Measurements from ENCODE around the gene FBXW12. TPM values are rescaled to one million over a fixed set of nuclear protein-coding genes. Genes with fewer than 3 reads are reported as not detected.
A peak's percentile ranks its signal among the peaks of the same experiment; 100 is the strongest.

Gene FBXW12
- total RNA-seq, 1 experiment from 2014 or later, result 2.0 TPM

DNA sequence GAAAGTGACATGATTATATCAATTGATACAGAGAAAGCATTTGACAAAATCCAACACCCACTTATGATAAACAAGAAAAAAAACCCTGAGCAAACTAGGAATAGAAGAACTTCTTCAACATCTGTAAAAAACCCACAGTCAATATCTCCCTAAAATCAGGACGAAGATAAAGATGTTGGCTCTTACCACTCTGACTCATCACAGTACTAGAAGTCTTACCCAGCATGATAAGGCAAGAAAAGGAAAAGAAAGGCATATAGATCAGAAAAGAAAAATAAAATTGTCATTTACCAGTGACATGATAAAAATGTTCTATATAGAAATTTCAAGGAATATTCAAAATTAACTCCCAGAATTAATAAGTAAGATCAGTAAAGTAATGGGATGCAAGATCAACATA lies 7.2 kb upstream of the FBXW12 start:
- ATAC-seq (no peak), DNase-seq (ENCODE audit: low spot score) (no peak)
- TF ChIP-seq ZNF263 (CRISPR knock-in tag; IDR thresholded peaks at IDR 0.05; ENCODE audit: low read depth) (no peak), IRF2 (CRISPR knock-in tag; IDR thresholded peaks at IDR 0.05; ENCODE audit: borderline replicate concordance, low read depth) (no peak)
- TF ChIP-seq, protein P1, sequence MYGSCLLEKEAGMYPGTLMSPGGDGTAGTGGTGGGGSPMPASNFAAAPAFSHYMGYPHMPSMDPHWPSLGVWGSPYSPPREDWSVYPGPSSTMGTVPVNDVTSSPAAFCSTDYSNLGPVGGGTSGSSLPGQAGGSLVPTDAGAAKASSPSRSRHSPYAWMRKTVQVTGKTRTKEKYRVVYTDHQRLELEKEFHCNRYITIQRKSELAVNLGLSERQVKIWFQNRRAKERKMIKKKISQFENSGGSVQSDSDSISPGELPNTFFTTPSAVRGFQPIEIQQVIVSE (CRISPR knock-in tag; IDR thresholded peaks at IDR 0.05; ENCODE audit: borderline replicate concordance), result no peak
- TF ChIP-seq, protein P2, sequence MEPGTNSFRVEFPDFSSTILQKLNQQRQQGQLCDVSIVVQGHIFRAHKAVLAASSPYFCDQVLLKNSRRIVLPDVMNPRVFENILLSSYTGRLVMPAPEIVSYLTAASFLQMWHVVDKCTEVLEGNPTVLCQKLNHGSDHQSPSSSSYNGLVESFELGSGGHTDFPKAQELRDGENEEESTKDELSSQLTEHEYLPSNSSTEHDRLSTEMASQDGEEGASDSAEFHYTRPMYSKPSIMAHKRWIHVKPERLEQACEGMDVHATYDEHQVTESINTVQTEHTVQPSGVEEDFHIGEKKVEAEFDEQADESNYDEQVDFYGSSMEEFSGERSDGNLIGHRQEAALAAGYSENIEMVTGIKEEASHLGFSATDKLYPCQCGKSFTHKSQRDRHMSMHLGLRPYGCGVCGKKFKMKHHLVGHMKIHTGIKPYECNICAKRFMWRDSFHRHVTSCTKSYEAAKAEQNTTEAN (CRISPR knock-in tag; IDR thresholded peaks at IDR 0.05), result no peak
- Mint-ChIP-seq H3K27ac (no peak overlapping the region), H3K4me3 (no peak overlapping the region), H3K4me1 (peaks cover 5% of the 10 kb centered on the region), H3K9me3 (peaks cover 40% of the 10 kb centered on the region), H3K36me3 (peaks cover 11% of the 10 kb centered on the region; the same call in 1 of the 2 replicates), H3K27me3 (ENCODE audit: low read depth) (peaks cover 27% of the 10 kb centered on the region)
- POLR2A ChIA-PET, result interaction anchor here (0.6 kb wide), 1 partner anchor 29 kb away, joined by 3 read pairs; no protein-coding TSS in a partner anchor
- CTCF ChIA-PET, result no interaction called here

DNA sequence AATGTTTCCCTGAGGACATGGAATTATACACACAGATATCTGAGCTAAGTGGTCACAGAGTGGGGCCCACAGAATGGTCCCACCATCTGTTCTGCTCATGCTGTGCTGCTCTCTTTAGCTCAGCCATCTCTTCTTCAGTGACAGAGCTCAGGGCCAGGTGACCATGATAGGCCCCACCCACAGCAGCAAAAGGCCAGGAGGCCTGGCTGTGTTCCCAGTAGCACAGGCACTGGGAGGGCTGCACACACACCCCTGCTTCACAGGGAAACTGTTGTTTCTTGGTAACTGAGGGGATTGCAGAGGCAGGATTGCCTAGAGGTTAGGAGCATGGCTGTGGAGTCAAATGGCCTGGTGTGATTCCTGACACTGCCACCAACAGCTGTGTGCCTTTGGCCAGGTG lies 4.8 kb upstream of the FBXW12 start:
- peaks cover 21% of the 10 kb centered on the region for H3K27me3 Mint-ChIP-seq (ENCODE audit: low read depth)
- ATAC-seq (peak; percentile 64), DNase-seq (ENCODE audit: low spot score) (no peak)
- ChIA-PET CTCF (interaction anchor here (0.7 to 2.7 kb wide), 4 partner anchors 10 to 172 kb away, joined by 3 to 9 read pairs (median 6); no protein-coding TSS in a partner anchor), POLR2A (no interaction called here)
- H3K27ac Mint-ChIP-seq, result no peak overlapping the region
- peaks cover 2% of the 10 kb centered on the region; the same call in 1 of the 2 replicates for H3K36me3 Mint-ChIP-seq
- H3K4me1 Mint-ChIP-seq, result peaks cover 13% of the 10 kb centered on the region
- H3K4me3 Mint-ChIP-seq, result no peak overlapping the region
- peaks cover 22% of the 10 kb centered on the region for H3K9me3 Mint-ChIP-seq
- TF ChIP-seq NR1H2 (CRISPR knock-in tag; IDR thresholded peaks at IDR 0.05) (no peak), OVOL2 (CRISPR knock-in tag; IDR thresholded peaks at IDR 0.05; ENCODE audit: borderline replicate concordance) (no peak), TEAD1 (CRISPR knock-in tag; IDR thresholded peaks at IDR 0.05) (no peak), ZNF138 (CRISPR knock-in tag; conservative IDR thresholded peaks at IDR 0.05) (no peak), ZBTB21 (CRISPR knock-in tag; IDR thresholded peaks at IDR 0.05; ENCODE audit: borderline replicate concordance) (no peak), JUN (CRISPR knock-in tag; IDR thresholded peaks at IDR 0.05) (no peak), IRF2 (CRISPR knock-in tag; IDR thresholded peaks at IDR 0.05; ENCODE audit: borderline replicate concordance, low read depth) (no peak), EMX1 (CRISPR knock-in tag; IDR thresholded peaks at IDR 0.05) (no peak), RELA (CRISPR knock-in tag; IDR thresholded peaks at IDR 0.05; ENCODE audit: borderline replicate concordance) (no peak), GTF2I (CRISPR knock-in tag; conservative IDR thresholded peaks at IDR 0.05) (no peak)
- TF ChIP-seq, protein P3, sequence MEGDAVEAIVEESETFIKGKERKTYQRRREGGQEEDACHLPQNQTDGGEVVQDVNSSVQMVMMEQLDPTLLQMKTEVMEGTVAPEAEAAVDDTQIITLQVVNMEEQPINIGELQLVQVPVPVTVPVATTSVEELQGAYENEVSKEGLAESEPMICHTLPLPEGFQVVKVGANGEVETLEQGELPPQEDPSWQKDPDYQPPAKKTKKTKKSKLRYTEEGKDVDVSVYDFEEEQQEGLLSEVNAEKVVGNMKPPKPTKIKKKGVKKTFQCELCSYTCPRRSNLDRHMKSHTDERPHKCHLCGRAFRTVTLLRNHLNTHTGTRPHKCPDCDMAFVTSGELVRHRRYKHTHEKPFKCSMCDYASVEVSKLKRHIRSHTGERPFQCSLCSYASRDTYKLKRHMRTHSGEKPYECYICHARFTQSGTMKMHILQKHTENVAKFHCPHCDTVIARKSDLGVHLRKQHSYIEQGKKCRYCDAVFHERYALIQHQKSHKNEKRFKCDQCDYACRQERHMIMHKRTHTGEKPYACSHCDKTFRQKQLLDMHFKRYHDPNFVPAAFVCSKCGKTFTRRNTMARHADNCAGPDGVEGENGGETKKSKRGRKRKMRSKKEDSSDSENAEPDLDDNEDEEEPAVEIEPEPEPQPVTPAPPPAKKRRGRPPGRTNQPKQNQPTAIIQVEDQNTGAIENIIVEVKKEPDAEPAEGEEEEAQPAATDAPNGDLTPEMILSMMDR (IDR thresholded peaks at IDR 0.05), result no peak
- TF ChIP-seq, protein P4, sequence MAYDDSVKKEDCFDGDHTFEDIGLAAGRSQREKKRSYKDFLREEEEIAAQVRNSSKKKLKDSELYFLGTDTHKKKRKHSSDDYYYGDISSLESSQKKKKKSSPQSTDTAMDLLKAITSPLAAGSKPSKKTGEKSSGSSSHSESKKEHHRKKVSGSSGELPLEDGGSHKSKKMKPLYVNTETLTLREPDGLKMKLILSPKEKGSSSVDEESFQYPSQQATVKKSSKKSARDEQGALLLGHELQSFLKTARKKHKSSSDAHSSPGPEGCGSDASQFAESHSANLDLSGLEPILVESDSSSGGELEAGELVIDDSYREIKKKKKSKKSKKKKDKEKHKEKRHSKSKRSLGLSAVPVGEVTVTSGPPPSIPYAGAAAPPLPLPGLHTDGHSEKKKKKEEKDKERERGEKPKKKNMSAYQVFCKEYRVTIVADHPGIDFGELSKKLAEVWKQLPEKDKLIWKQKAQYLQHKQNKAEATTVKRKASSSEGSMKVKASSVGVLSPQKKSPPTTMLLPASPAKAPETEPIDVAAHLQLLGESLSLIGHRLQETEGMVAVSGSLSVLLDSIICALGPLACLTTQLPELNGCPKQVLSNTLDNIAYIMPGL (CRISPR knock-in tag; IDR thresholded peaks at IDR 0.05), result no peak
- TF ChIP-seq, protein P5, sequence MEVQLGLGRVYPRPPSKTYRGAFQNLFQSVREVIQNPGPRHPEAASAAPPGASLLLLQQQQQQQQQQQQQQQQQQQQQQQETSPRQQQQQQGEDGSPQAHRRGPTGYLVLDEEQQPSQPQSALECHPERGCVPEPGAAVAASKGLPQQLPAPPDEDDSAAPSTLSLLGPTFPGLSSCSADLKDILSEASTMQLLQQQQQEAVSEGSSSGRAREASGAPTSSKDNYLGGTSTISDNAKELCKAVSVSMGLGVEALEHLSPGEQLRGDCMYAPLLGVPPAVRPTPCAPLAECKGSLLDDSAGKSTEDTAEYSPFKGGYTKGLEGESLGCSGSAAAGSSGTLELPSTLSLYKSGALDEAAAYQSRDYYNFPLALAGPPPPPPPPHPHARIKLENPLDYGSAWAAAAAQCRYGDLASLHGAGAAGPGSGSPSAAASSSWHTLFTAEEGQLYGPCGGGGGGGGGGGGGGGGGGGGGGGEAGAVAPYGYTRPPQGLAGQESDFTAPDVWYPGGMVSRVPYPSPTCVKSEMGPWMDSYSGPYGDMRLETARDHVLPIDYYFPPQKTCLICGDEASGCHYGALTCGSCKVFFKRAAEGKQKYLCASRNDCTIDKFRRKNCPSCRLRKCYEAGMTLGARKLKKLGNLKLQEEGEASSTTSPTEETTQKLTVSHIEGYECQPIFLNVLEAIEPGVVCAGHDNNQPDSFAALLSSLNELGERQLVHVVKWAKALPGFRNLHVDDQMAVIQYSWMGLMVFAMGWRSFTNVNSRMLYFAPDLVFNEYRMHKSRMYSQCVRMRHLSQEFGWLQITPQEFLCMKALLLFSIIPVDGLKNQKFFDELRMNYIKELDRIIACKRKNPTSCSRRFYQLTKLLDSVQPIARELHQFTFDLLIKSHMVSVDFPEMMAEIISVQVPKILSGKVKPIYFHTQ (CRISPR knock-in tag; IDR thresholded peaks at IDR 0.05), result no peak
- TF ChIP-seq, protein P6, sequence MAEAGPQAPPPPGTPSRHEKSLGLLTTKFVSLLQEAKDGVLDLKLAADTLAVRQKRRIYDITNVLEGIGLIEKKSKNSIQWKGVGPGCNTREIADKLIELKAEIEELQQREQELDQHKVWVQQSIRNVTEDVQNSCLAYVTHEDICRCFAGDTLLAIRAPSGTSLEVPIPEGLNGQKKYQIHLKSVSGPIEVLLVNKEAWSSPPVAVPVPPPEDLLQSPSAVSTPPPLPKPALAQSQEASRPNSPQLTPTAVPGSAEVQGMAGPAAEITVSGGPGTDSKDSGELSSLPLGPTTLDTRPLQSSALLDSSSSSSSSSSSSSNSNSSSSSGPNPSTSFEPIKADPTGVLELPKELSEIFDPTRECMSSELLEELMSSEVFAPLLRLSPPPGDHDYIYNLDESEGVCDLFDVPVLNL (CRISPR knock-in tag; IDR thresholded peaks at IDR 0.05; ENCODE audit: borderline replicate concordance, low read depth), result no peak
- TF ChIP-seq, protein P7, sequence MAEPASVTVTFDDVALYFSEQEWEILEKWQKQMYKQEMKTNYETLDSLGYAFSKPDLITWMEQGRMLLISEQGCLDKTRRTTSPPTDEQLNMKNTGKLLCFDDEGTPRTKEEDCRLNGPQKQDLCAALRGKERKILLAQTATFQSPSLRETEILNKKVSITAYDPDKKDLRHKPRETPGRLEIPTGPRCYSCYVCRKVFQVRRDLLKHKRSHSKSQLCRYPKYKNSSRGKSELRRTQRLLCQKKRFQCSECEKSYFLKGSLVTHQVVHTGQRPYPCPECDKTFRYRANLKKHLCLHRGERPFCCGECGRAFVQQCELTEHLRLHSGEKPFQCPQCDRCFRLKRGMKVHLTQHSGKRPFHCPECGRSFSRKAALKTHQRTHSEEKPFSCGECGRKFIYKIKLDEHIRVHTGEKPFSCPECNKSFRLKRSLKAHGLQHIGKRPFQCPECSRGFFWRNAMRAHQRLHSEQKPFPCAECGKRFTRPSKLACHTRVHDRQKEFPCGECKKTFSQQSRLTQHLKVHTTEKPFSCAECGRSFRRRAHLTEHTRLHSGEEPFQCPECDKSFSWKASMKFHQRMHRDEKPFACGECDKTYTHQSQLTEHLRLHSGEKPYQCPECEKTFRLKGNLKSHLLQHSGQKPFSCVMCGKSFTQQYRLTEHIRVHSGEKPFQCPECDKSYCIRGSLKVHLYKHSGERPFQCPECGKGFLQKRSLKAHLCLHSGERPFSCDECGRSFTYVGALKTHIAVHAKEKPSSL (CRISPR knock-in tag; conservative IDR thresholded peaks at IDR 0.05), result no peak
- TF ChIP-seq, protein P8, sequence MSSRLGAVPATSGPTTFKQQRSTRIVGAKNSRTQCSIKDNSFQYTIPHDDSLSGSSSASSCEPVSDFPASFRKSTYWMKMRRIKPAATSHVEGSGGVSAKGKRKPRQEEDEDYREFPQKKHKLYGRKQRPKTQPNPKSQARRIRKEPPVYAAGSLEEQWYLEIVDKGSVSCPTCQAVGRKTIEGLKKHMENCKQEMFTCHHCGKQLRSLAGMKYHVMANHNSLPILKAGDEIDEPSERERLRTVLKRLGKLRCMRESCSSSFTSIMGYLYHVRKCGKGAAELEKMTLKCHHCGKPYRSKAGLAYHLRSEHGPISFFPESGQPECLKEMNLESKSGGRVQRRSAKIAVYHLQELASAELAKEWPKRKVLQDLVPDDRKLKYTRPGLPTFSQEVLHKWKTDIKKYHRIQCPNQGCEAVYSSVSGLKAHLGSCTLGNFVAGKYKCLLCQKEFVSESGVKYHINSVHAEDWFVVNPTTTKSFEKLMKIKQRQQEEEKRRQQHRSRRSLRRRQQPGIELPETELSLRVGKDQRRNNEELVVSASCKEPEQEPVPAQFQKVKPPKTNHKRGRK (CRISPR knock-in tag; IDR thresholded peaks at IDR 0.05; ENCODE audit: borderline replicate concordance), result no peak
